GM21528 (cell line): ENCODE measurements around the gene PRG2.
"Not testable (repeated sequence)": the region's sequence is repeated elsewhere in the genome, so short reads cannot be mapped to it uniquely, and the experiment has no call there.

Experiments
- ATAC-seq: cut with Tn5 transposase; IDR thresholded peaks from one replicate; pipeline ENCODE4 v1.9.1; 2021; ENCODE audit warnings: mild to moderate bottlenecking, moderate library complexity; ENCODE audit not compliant: unreplicated experiment, low FRiP score

PRG2 gene

DNA sequence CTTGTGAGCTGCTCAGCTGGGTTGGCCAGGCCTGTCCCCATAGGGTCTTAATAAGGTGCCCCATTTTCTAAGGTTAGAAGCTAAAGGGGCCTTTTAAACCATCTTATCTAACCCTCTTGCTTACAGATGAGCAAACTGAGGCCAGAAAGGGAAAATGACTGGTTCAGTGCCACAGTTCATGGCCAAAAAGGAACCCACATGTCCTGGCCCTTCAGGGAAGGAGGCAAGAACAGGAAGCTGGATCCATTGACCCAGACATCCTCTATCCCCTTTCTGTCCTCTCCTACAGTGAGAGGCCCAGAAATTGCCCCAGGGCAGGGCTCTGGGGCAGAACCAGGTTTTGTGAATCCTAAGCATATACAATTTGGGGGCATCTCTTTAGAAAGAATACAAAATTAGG, 19.5 kb downstream of the PRG2 start:
- ATAC-seq = no peak

- ATAC-seq = no peak
Measured at GRCh38 chr11:57370251-57370650, 20.2 kb downstream of the PRG2 start.

DNA sequence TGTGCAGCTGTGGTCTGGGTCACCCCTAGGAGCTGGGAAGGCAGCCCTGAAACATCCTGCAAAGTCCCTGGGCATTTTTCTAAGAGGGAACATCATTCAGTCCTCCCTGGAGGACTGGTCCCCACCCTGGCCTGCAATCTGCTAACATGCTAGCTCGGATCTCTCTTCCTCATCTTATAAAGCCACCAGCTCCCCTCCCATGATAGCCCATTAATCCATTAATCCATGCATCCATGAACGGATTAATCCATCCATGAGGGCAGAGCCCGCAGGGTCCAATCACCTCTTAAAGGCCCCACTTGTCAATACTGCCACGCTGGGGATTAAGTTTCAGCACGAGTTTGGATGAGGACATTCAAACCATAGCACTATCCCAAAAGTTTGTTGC, 21.6 kb downstream of the PRG2 start:
- ATAC-seq = no peak

DNA sequence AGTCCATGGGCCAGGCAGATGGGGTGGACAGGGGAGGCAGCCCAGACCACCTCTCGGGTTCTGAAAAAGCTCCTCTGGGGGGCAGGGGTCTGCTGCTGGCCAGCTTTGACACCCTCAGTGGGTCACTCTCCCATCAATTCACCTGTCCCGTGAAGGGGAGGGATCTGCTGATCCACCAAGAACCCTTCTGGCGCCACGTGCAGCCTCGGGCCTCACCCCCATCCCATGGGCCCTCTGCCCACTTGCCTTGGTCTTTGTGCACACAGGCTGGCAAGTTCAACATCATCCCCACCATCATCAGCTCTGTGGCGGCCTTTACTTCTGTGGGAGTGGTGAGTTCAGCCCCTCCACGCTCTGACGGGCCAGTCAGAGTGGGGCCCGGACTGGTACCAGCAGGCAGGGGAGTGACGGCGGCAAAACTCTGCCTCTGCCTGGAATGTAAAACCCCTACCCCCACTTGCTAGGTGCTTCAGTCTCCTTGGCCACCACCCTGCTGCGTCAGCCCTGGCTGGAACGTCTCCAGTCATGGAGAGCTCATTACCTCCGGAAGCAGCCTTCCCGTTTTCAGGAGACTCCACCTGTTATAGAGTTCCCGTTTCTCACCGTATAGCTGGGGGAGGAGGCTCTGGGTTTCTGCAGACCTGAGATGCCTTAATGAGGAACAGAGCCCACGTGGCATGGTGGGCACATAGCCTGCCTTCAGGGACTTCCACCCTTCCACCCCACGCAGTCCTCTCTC, 22.2 kb downstream of the PRG2 start:
- no peak for ATAC-seq

DNA sequence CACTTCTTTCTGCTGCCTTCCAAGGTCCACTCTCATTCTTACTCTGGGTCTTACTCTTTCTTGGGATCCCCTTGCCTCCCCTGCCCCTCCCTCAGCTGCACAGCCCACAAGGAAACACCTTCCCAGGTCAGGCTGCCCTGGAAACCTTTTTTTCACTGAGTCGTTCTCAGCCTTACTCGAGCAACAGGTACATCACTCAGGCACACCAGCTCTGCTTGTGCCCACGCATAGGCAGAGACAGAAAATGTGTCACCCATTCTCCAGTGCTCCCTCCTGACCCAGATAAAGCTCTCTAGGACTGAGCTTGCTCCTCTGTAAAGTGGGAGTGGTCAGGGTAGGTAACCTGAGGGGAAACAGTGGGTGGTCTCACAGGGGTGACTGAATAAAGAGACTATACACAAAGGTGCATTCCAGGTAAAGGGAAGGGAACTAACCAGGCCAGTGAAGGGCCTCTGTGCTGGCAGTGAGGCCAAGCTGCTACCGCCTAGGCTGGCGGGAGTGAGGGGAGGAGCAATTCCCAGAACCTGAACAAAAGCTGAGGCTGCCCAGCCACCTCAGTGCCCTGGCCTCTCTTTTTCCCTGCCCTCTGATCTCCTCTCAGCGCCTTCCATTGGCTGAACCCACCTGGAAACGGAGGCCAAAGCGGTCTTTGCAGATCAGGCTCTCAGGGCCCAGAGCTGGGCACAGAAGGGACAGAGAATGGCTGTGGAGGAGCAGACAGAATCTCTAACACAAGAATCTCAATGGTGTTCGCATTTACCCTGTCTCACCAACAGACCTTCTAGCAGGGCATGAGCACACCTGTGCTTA, 25.4 kb downstream of the PRG2 start:
- no peak for ATAC-seq

GRCh38 chr11:57363131-57364080, 27.0 kb downstream of the PRG2 start:
- ATAC-seq = no peak

DNA sequence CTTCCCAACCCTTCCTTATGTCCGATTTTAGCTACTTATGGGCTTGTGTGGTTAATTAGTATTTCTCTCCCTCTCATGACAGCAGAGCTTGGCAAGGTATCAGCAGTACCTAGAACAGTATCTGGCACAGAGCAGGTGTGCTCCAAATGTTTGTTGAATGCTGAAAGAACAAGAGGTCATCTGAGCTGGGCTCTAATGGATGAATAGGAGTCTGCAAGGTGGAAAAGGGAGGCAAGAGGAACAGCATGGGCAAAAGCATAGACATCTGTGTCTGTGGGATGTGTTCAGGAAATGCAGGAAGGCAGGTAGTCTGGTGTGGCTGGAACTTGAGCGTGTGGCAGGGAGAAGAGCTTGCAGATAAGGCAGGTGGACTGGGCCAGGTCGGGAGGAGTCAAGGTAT, 28.5 kb downstream of the PRG2 start:
- no peak for ATAC-seq

GRCh38 chr11:57361420-57361819, 29.0 kb downstream of the PRG2 start:
- not testable (repeated sequence) for ATAC-seq

GRCh38 chr11:57360991-57361390, 29.5 kb downstream of the PRG2 start:
- ATAC-seq = no peak

DNA sequence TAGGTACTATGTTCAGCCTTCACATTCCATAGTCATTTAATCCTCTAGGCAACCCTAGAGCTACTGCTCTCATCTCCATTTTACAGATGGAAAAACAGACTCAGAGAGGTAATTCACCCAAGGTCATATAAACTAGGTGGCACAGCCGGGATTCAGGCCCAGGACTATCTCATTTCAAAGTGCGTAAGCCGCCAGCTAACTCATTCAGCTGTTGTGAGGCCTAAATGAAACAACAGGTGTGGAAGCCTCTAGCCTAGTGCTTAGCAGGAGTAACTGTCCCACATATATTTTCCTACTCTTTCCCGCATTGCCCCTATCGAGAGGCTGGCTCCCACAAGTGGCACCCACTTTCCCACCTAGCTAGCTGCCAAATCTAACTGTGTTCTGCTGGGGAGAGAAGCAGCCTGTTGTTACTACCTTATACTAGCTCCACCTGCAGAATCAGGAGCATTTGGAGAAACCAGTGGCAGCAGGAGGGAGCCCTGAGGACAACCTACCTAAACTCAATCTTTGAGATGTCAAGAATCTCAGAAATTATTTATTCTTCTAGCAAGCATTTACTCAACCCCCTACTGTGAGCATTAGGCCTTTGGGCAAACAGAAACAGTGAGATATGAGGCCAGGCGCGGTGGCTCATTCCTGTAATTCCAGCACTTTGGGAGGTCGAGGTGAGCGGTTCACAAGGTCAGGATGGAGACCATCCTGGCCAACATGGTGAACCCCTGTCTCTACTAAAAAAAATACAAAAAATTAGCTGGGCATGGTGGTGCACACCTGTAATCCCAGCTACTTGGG, 30.4 kb downstream of the PRG2 start:
- no peak for ATAC-seq

GRCh38 chr11:57359396-57359795, 31.1 kb downstream of the PRG2 start:
- ATAC-seq = no peak

DNA sequence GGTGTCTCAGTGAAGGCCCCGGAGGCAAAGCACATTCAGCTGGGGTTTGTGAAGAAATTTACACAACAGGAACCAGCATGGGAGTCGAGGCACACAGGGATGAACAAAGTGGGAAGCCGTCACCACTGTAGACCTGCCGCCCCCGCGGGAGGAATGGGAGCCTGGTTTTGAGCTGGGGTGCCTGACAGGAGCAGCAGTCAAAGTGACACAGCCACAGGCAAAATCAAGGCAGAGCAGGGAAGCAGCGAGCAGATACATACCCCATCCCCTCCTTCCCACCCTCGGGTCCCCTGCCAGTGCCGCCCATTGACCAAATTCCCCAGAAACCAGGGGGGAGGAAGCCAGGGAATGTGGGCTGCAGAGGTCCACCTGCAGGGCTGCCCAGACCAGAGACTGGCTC, 31.5 kb downstream of the PRG2 start:
- ATAC-seq = no peak

GRCh38 chr11:57358543-57358961, 31.9 kb downstream of the PRG2 start:
- no peak for ATAC-seq

DNA sequence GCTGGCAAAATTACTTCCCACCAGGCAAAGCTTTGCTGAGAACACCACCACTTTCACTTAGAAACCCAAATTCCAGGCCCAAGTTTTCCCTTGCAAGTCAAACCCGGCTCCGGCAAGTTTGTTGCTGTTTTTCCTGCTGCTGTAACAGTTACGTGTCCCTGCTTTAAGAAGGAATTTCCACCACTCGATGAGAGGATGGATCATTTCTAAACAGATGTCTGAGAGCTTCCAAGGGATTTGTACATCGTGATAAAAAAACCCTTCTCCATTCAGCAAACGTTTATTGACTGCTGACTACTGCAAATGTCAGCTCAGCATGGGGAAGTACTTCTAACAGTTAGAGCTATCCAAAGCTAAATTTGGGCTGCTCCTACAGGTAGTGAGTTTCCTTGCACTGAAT, 32.6 kb downstream of the PRG2 start:
- no peak for ATAC-seq

DNA sequence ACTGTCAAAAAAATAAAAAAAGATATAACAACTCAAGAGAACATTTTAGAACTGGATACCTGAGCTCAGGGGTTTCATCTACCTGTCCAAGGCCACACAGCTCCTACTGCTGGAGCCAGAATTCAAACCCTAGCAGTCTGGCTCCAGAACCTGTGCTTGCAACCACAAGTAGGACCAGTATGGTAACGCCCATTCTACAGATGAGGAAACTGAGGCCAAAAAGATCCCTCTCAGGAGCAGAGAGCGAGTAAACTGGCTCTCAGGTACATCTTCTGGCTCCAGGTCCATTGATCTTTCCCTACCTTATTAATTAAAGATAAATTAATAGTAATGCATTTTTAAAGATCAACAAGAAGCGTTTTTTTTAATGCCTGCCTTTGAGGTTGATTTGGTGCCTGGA, 33.1 kb downstream of the PRG2 start:
- ATAC-seq = no peak

GRCh38 chr11:57356268-57356667, 34.2 kb downstream of the PRG2 start:
- no peak for ATAC-seq

DNA sequence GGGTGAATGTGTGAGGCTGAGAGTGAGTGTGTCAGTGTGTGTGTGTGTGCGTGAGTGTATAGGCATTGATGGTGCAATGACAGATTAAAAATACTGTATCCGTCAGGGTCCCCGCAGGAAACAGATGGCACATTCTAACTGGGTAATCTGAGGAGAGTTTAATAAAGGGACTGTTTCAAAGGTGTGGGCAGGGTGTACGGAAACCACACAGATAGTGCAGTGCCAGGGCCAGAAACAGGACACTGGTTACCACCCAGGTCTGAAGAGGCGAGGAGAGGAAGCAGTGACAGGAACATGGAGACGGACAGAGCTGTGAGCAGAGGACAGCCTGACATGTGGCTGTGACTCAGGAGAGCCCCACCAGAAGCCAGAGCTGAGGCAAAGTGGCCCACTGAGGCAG, 35.8 kb downstream of the PRG2 start:
- ATAC-seq = no peak

DNA sequence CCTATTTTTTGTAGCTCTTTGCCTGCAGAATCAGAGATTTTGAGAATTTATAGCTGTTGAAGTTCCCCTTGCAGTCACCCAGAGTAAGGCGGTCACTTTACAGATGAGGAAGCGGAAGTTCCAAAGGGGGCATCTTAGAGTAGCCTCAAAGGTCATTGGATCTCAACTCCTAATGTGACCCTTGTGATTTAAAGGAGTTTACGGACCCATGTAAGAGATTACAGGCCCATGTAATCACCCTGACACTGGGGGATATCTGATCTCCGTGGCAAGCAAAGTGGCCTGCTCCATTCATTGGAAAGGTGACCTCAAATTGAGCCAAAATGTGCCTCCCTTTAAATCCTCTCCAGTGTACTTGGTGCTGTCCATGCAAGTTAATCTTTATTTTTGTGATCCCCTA, 36.6 kb downstream of the PRG2 start:
- no peak for ATAC-seq

DNA sequence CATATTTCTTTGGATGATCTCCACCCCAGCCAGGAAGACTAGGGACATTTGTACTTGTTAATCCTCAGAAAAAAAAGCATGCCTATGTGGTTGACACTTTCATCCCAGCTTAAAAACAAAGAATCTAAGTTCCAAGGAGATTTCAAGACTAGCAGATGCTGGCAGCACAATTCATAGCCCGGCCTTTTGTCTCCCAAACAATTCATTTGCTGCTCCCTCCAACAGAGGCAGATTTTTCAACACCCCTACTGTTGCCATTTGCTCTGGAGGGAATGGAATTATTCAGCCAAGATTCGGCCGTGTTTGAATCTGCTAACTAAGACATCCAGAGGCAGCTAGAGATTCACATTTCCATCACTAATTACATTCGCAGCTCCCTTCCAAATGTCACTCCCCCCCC, 37.0 kb downstream of the PRG2 start:
- ATAC-seq = no peak

DNA sequence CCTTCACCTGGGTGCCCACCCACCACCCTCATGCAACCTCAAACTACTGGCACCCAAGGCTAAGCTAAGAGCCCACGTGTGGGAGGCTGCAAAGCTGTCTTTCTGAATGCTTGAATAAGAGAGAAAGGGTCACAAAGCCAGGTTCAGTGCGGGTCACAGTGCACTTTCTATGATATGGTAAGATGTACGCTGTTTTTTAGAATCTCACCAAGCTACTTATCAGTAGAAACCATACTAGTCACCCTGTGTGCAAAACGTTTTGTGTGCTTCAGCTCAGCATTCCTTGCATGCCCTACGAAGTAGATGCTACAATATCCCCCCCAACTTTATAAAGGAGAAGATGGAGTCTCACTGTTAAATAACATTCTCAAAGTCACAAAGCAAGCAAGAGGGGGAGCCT, 37.4 kb downstream of the PRG2 start:
- no peak for ATAC-seq
